Vagina (tissue), 2 donors: ENCODE results near the gene SPSB3. TPM values are rescaled to one million over a fixed set of nuclear protein-coding genes. Genes with fewer than 3 reads are reported as not detected.

ENCODE experiments used
- DNase-seq, 2 donors: peaks; one replicate each; pipeline ENCODE4 v3.0.0-alpha.2; 2017; ENCODE audit errors: extremely low spot score in 2 of 2
- H3K27ac ChIP-seq: fragments of 200-600 bp; sonication (generic); one replicate; pipeline ENCODE4 v1.5.1; 2019
- H3K27me3 ChIP-seq: fragments of 200-600 bp; sonication (generic); one replicate; pipeline ENCODE4 v1.5.1; 2019
- H3K36me3 ChIP-seq, 2 donors: fragments of 200-600 bp; sonication (generic); one replicate each; pipeline ENCODE4 v1.5.1; 2017 to 2019
- H3K4me1 ChIP-seq: fragments of 200-600 bp; sonication (generic); one replicate; pipeline ENCODE4 v1.5.1; 2019
- H3K4me3 ChIP-seq, 2 donors: fragments of 200-600 bp; sonication (generic); 1 replicate in 1 of 2; 2 replicates in 1 of 2; pipeline ENCODE4 v1.5.1; 2016 to 2019
- H3K9me3 ChIP-seq: fragments of 200-600 bp; sonication (generic); one replicate; pipeline ENCODE4 v1.5.1; 2019
- CTCF ChIP-seq, 3 experiments: fragments of 450-650 bp in 2 of 3; fragments of 200-600 bp in 1 of 3; sonication (generic) in 1 of 3; IDR thresholded peaks; one replicate each; pipeline ENCODE4 v1.5.1; 2017 to 2019; ENCODE audit warnings: antibody characterized with exemption in 3 of 3, mild to moderate bottlenecking in 2 of 3, moderate library complexity in 2 of 3
- POLR2A ChIP-seq, 2 donors: fragments of 450-650 bp; IDR thresholded peaks; one replicate each; pipeline ENCODE4 v1.6.1; 2017; ENCODE audit warnings: antibody characterized with exemption in 2 of 2, mild to moderate bottlenecking in 2 of 2, moderate library complexity in 2 of 2
- POLR2AphosphoS5 ChIP-seq, 2 donors: sonication (generic); formaldehyde crosslinking; IDR thresholded peaks; one replicate each; pipeline ENCODE4 v1.9.0; 2017; ENCODE audit warnings: antibody characterized with exemption in 2 of 2, mild to moderate bottlenecking in 2 of 2, low read depth in 1 of 2; ENCODE audit not compliant: insufficient read depth in 1 of 2
- intact Hi-C: fragments of 100-400 bp; cut with DNase I; formaldehyde crosslinking; loops from one replicate; pipeline ENCODE4 v1.15.1; 2023
- total RNA-seq: library from RNA; depleted of rRNA; stranded (reverse); fragments of >200 nt; gene quantifications from one replicate; pipeline ENCODE4 v1.2.3, GENCODE V29; 2016

The SPSB3 gene
- total RNA-seq, 1 donor from 2014 or later, result 75.9 TPM

- Histone ChIP-seq H3K9me3 (no peaks in the 10 kb centered on the region), H3K27me3 (no peaks in the 10 kb centered on the region), H3K27ac (no peak overlapping the region), H3K4me3 (no peak overlapping the region), H3K4me1 (peaks cover 9% of the 10 kb centered on the region), H3K36me3 (peaks cover 0 to 18% of the 10 kb centered on the region in 2 donors)
- TF ChIP-seq POLR2AphosphoS5 (IDR thresholded peaks at IDR 0.05; ENCODE audit: insufficient read depth in 1 of 2, low read depth in 1 of 2), result no peak
- TF ChIP-seq CTCF (IDR thresholded peaks at IDR 0.05), result no peak
- TF ChIP-seq POLR2A (IDR thresholded peaks at IDR 0.05), result no peak
- intact Hi-C loops, result no loop called here
- DNase-seq, result no peak
Observed at GRCh38 chr16:1791943-1792812, 9.8 kb upstream of the SPSB3 start.

- no peak for TF ChIP-seq POLR2A (IDR thresholded peaks at IDR 0.05)
- no peak for TF ChIP-seq POLR2AphosphoS5 (IDR thresholded peaks at IDR 0.05; ENCODE audit: insufficient read depth in 1 of 2, low read depth in 1 of 2)
- TF ChIP-seq CTCF (IDR thresholded peaks at IDR 0.05), result no peak
- intact Hi-C loops, result no loop called here
- peaks cover 0 to 26% of the 10 kb centered on the region in 2 donors for H3K36me3 ChIP-seq
- no peak overlapping the region for H3K27ac ChIP-seq
- H3K9me3 ChIP-seq, result no peaks in the 10 kb centered on the region
- H3K4me1 ChIP-seq, result peaks cover 9% of the 10 kb centered on the region
- no peaks in the 10 kb centered on the region for H3K27me3 ChIP-seq
- no peak overlapping the region for H3K4me3 ChIP-seq
- DNase-seq, result no peak
Observed at GRCh38 chr16:1791256-1791942, 9.0 kb upstream of the SPSB3 start.

GRCh38 chr16:1790611-1791255 is 8.4 kb upstream of the SPSB3 start:
- no peak overlapping the region for H3K27ac ChIP-seq
- no peak for DNase-seq

GRCh38 chr16:1790261-1790610 is 7.9 kb upstream of the SPSB3 start:
- intact Hi-C loops, result no loop called here
- no peak overlapping the region for H3K27ac ChIP-seq
- peaks cover 0 to 27% of the 10 kb centered on the region in 2 donors for H3K36me3 ChIP-seq
- TF ChIP-seq POLR2AphosphoS5 (IDR thresholded peaks at IDR 0.05; ENCODE audit: insufficient read depth in 1 of 2, low read depth in 1 of 2), result no peak
- no peak for TF ChIP-seq CTCF (IDR thresholded peaks at IDR 0.05)
- TF ChIP-seq POLR2A (IDR thresholded peaks at IDR 0.05), result no peak
- no peaks in the 10 kb centered on the region for H3K27me3 ChIP-seq
- DNase-seq, result no peak
- no peaks in the 10 kb centered on the region for H3K9me3 ChIP-seq
- peaks cover 18% of the 10 kb centered on the region for H3K4me1 ChIP-seq
- H3K4me3 ChIP-seq, result no peak overlapping the region

More at GRCh38 chr16:1790611-1791255, 8.4 kb upstream of the SPSB3 start:
- Histone ChIP-seq H3K27me3 (no peaks in the 10 kb centered on the region), H3K4me3 (no peak overlapping the region), H3K36me3 (peaks cover 0 to 27% of the 10 kb centered on the region in 2 donors), H3K9me3 (no peaks in the 10 kb centered on the region), H3K4me1 (peaks cover 13% of the 10 kb centered on the region)
- intact Hi-C loops, result no loop called here
- no peak for TF ChIP-seq CTCF (IDR thresholded peaks at IDR 0.05)
- no peak for TF ChIP-seq POLR2A (IDR thresholded peaks at IDR 0.05)
- no peak for TF ChIP-seq POLR2AphosphoS5 (IDR thresholded peaks at IDR 0.05; ENCODE audit: insufficient read depth in 1 of 2, low read depth in 1 of 2)
